Mammary epithelial cell (primary cell): ENCODE measurements around the gene BRD4.

ENCODE experiments used
- CTCF ChIP-seq, 2 donors: IDR thresholded peaks in 1 of 2; conservative IDR thresholded peaks in 1 of 2; 2 replicates each; pipeline ENCODE4 v1.5.1; 2011 to 2012; ENCODE audit warnings: inconsistent platforms in 2 of 2, low read length in 2 of 2, mild to moderate bottlenecking in 2 of 2, control low read depth in 1 of 2, low read depth in 1 of 2; ENCODE audit not compliant: insufficient read depth in 1 of 2; ENCODE audit errors: extremely low read depth in 1 of 2
- EZH2 ChIP-seq: IDR thresholded peaks from 2 replicates; pipeline ENCODE4 v1.6.1; 2012; ENCODE audit warnings: low read length, inconsistent platforms, borderline replicate concordance

DNA sequence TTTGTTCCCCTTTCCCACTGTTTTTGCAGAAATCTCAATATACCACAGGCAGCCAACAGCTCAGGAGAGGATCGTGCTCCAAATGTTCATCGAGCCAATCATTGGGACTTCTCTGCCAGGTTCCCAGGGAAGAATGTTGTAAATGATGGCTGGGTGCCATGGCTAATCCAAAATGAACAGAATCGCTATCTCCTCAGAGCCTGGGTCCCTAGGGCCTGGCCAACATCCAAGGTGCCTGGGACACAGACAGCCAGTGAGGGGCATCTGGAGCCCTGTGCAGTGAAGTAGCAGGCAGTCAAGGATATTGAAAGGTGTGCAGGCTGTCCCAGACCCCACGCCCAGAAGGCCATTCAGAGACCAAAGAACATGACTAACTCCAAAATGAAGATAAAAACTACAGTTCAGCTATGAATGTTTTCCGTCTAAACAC lies 37.8 kb downstream of the BRD4 start:
- TF ChIP-seq CTCF (conservative IDR thresholded peaks at IDR 0.05 in 1 of 2, IDR thresholded peaks at IDR 0.05 in 1 of 2; ENCODE audit: extremely low read depth in 1 of 2, insufficient read depth in 1 of 2, low read depth in 1 of 2, low read length in 2 of 2) (no peak), EZH2 (no peak)
